Ovary (tissue), 3 donors: ENCODE results near the gene CEP76.

Experiments
- CTCF ChIP-seq, 3 donors: fragments of 450-650 bp in 2 of 3; fragments of 200-600 bp in 1 of 3; IDR thresholded peaks; one replicate each; pipeline versions ENCODE4 v1.5.1 to v1.8.0; 2016 to 2022; ENCODE audit warnings: antibody characterized with exemption in 3 of 3, mild to moderate bottlenecking in 1 of 3
- POLR2A ChIP-seq: fragments of 450-650 bp; IDR thresholded peaks from one replicate; pipeline ENCODE4 v1.6.1; 2017; ENCODE audit warnings: antibody characterized with exemption, mild to moderate bottlenecking, moderate library complexity
- donor health status: DM: no; HTN: no; CAD: no.

- TF ChIP-seq CTCF (IDR thresholded peaks at IDR 0.05) (no peak), POLR2A (no peak)
Observed at GRCh38 chr18:12694032-12694431, 8.5 kb downstream of the CEP76 start.
